ENCODE data around the gene RNF181.

The RNF181 gene

DNA sequence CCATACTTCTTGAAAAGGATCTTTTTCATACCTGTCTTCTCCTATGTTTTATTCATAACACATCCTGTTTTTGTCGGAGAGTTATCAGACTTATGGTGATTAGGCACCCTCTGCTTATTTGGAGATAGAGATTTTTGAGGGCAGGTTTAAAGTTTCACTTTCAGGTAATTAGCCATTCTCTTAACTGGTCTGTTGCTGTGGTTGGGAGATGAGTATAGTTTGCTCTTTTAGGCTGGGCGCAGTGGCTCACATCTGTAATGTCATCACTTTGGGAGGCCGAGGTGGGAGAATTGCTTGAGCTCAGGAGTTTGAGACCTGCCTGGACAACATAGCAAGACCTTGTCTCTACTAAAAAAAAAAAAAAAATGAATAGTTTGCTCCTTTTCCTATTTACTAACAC, 47.2 kb downstream of the RNF181 start:
- DNase-seq: no peak

DNA sequence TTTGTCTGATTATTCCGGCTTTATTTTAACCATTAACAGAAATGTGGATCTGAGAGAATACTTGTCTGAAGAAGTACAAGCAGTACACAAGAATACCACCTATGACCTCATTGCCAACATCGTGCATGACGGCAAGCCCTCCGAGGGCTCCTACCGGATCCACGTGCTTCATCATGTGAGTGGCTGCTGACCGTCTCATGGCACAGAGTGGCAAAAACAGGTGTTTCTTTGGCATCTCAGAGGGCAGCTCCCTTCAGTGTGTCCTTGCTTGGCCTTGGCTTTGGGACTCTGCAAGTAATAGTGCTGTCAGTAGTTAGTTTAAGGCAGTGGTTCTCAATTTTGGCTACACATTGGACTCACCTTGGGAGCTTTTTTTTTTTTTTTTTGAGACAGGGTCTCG, 49.4 kb downstream of the RNF181 start:
- DNase-seq: no peak
- no peak for TF ChIP-seq POLR2A (IDR thresholded peaks at IDR 0.05; ENCODE audit: low read length)
- TF ChIP-seq GATA1 (IDR thresholded peaks at IDR 0.05; ENCODE audit: low read depth, low read length): no peak

More for the DNA sequence above, 47.2 kb downstream of the RNF181 start:
- no peak for TF ChIP-seq GATA1 (IDR thresholded peaks at IDR 0.05; ENCODE audit: low read depth, low read length)
- no peak for TF ChIP-seq POLR2A (IDR thresholded peaks at IDR 0.05; ENCODE audit: low read length)

DNA sequence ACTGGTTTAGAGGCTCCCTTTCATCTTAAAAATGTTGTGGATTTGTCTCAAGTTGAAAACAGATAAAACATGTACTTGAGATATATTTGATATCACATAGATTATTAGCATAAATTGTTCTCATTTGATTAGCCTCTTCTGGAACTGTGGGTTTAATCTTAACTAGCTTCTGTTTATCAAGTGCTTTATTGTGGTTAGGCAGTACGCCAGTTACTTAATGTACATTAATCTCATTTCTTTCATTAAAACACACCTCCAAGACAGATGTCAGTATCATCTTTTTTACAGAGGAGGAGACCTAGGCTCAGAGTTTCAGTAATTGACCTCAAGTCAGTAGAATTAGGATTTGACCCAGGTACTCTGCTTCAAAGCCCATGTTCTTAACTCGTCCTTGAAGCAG, 50.6 kb downstream of the RNF181 start:
- DNase-seq: no peak
- no peak for TF ChIP-seq GATA1 (IDR thresholded peaks at IDR 0.05; ENCODE audit: low read depth, low read length)
- TF ChIP-seq POLR2A (IDR thresholded peaks at IDR 0.05; ENCODE audit: low read length): no peak

Data from erythroblast (primary cell).